DMS153 (cell line): ENCODE measurements around the gene PKN3.

Experiments used
- DNase-seq: peaks from one replicate; lab custom pipeline; 2025; lab: John Stamatoyannopoulos, UW

PKN3 gene

DNA sequence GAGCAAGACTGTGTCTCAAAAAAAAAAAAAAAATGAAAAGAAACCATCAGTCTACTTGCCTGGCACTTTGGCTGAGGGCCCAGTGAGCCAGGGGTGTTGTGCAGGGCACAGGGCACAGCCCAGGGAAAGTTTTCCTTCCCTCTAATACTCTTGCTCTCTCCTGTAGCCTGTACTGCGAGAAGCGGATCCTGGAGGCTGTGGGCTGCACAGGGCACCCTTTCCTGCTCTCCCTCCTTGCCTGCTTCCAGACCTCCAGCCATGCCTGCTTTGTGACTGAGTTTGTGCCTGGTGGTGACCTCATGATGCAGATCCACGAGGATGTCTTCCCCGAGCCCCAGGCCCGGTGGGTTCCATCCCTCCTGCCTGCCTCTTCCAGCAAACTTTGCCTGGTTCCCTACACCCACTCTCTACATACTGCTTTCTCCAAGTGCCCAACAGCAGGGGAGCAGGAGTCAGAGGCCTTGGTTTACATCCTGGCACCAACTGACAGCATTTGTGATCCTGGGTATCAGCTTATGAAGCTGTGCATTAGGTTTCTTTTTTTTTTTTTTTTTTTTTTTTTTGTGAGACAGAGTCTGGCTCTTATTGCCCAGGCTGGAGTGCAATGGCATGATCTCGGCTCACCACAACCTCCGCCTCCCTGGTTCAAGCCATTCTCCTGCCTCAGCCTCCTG, 14.4 kb downstream of the PKN3 start:
- DNase-seq = no peak

DNA sequence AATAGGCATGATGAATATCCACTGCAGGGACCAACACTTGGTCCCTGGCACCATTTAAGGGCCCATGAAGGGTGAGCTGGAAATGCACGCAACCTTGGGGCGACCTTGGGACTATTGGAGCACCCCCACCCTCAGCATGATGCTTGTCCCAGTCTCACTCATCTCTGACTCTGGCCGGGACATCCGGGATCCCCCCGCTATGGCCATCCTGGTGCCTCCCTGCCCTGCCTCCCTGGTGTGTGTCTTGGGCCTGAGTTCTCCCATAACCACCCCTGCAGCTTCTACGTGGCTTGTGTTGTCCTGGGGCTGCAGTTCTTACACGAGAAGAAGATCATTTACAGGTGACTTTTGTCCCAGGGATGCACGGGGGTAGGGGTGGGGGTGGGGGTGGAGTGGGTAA, 15.7 kb downstream of the PKN3 start:
- DNase-seq = no peak

DNA sequence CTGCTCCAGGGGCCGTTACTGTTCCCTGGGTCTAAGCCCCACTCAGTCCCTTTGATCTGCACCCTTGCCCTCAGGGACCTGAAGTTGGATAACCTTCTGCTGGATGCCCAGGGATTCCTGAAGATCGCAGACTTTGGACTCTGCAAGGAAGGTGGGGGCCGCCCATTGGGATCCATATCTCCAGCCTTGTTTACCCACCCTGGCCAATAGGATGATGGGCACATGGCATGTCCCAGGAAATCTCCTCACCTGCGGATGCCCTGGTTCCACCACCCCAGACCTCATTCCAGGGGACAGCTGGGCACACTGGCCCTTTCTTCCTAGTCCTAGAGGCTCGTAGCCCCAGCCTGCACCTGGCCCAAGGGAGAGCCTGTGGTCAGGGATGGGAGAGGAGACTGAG, 16.2 kb downstream of the PKN3 start:
- no peak for DNase-seq

DNA sequence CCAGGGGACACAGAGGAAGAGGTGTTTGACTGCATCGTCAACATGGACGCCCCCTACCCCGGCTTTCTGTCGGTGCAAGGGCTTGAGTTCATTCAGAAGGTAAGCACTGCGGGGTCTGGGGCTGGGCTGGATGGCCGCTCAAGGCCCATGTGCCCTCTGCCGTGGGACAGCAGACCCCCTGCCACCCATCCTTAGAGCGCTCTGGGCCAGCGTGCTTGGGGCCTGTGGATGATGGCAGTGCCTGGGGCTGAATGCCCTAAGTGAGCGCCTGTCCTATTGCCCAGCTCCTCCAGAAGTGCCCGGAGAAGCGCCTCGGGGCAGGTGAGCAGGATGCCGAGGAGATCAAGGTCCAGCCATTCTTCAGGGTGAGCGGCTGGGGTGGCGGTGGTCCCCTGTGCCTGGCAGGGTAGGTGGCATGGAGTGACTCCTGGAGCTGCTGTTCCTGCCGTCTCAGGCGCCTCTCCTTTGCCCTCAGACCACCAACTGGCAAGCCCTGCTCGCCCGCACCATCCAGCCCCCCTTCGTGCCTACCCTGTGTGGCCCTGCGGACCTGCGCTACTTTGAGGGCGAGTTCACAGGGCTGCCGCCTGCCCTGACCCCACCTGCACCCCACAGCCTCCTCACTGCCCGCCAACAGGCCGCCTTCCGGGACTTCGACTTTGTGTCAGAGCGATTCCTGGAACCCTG, 17.8 kb downstream of the PKN3 start:
- no peak for DNase-seq

DNA sequence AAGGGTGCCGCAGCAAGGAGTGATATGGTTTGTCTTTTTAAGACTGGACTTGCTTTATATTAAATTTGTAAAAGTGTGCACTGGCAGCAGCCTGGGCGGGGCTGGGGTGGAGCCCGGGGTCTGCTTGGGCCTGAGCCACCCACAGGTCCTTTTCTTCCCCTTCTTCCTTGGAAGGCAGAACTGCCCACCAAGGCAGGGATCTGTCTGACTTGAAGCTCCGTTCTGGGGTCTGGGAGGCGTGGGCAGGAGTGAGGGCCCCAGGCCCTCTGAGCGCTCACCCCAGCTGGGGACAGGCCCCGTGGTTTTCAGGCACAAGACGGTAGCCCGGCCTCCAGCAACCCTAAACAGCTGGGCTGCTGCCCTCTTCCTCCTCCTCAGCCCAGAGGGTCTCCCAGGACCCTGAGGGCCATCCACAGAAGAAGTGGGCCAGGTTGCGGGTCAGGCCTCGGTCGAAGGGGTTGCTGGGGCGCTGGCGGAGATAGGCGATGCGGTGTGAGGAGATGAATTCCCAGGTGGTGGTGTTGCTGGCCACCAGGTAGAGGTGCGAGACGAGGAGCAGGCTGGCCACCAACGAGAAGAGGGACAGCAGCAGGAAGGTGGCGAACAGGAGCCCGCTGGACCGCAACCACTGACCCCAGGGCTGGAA, 18.7 kb downstream of the PKN3 start:
- no peak for DNase-seq

DNA sequence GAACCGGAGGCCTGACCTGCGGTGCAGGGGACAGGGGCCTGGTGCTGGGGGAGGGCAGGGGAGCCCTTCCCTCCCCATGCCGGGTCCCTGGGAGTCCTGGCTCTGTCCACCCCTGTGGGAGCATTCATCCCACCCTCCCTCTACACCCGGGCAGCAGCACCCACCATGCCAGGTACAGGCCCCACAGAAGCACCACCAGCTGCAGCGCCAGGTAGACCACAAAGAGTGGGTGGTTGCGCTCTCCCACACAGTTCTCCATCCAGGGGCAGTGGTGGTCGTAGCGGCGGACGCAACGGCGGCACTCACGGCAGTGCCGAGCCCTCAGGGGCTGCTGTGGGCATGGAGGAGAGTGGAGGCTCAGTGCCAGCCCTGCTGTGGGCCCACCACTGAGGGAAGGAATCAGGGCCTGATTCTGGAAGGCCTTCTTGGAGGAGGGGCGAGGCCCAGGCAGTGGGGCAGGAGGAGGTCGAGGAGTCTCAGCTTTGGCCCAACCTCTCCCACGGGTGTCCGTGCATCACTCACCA, 19.2 kb downstream of the PKN3 start:
- DNase-seq = no peak

DNA sequence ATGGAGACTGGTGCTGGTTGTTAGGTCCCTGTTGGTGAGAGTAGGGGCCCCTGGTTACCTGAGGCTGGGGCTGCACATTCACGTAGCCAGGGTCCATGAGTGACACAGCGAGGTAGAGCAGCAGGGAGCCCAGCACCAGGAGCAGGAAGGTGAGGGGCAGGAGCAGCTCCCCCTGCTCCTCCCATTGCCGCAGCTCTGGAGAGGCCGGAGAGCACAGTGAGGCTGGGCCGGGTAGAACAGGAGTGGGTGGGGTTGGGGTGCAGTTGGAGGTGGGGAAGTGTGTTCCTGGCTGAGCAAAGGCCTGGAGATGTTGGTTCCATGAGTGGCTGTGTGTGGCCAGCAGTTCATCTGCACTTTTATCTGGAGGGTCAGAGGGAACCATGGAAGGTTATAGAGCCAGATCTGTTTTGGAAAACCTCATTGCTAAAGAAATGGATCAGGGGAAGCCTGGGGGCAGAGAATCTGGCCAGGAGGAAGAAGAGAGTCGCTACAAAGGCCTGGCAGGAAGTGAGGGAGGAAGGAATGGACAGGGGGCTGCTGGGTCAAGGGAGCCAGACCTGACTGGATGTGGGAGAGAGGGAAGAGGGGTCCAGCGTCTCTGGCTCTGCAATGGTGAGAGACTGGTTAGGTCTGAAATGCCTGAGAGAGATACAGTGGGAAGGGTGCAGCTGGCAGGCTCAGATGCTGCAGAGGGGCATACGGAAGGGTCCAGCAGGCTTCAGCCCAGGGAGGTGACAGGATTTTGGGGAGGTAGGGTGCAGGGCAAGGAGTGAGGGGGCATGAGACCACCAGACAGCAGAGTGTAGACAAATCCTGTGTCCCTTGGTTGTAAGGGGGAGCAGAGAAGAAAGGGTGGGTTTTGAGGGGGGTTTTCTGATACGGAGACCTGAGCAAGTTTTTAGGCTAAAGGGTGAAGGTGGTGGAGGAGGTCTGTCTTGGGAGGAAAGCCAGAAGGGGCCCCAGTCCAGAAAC, 20.4 kb downstream of the PKN3 start:
- DNase-seq = no peak

DNA sequence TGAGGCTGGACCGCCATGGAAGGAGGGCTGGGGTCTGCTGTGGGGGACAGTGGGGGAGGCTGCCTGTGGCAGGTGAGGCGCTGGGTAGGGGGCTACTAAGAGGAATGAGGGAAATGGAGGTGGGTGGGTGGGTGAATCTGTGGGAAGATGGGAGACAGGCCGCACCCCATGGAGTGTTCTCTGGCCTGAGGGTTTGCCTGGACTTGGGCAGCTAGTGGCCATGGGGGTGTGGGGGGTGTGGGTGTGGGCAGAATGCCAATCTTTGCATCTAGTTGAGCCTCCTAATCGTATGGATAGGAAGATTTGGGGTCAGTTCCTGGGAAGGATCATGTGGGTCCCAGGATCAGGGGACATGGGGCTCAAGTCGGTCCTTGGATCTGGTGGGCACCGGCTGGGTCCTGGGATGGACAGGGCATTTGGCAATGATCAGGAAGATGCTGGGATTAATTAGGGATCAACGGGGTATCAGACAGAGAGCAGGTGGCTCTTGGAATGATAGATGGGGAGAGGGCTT, 21.1 kb downstream of the PKN3 start:
- no peak for DNase-seq

DNA sequence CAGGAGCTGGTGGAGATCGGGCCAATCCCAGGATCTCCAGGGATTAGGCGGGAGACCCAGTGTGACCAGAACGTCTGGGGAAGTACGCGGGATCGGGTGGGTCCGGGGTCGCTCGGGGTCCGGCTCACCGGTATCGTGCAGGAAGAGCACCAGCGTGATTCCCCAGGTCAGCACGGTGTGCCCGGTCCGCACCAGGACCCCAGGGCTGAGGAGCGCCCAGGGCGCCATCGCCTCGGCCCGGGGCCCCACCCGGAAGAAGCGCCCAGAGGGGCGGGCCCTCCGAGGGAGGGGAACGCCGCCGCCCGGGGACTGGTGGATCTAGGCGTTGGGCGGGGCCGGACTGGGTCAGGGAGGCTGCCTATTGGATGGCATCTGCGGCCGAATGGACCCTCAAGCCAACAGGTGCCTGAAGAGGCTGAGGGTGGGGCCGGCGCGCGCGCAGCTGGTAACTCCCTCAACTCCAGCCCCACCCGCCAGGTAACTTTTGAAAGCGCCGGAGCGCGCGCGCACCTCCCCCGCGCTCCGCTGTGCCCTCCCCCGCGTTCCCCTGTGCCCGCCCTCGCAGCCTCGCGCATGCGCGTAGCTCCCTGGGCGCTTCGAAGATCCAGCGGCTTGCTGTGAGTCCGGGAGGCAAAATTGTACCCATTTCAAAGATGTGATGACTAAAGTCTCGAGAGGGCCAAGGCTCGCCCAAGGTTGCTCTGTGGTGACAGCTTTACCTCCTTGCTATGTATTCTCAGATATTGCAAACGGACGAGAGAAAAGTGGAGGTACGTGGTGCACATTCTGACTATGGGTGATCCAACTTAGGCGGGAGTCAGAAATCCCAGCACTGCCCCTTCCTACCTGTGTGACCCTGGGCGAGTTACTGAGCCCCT, 21.8 kb downstream of the PKN3 start, which contains the start of gene ZDHHC12:
ZDHHC12 (minus strand) TSS at position 262 of the 878 bp plus-strand sequence; CDS start at position 228, 34 bp downstream.
- peak; percentile 98 for DNase-seq

DNA sequence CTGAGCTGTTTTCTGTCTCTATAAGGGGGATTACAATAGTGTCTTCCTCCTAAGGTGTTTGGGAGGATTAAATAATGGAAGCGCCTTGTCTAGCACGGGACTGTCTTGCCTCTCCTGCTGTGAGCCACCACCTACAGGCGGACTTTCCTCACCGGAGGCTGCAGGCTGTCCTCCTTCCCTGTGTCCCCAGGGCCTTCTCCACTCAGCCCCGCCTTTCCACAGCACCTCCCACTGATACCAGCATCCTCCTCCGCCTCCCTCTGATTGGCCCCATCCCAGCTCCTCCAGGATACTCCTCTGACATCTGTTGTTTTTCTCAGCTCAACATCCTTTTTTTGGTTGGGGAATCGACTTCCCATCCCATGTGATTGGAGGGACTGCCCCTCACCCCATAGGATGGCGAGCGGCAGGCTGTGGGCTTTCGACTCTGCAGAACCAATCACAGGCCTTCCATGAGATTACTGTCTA, 22.5 kb downstream of the PKN3 start:
- DNase-seq = peak; percentile 82

DNA sequence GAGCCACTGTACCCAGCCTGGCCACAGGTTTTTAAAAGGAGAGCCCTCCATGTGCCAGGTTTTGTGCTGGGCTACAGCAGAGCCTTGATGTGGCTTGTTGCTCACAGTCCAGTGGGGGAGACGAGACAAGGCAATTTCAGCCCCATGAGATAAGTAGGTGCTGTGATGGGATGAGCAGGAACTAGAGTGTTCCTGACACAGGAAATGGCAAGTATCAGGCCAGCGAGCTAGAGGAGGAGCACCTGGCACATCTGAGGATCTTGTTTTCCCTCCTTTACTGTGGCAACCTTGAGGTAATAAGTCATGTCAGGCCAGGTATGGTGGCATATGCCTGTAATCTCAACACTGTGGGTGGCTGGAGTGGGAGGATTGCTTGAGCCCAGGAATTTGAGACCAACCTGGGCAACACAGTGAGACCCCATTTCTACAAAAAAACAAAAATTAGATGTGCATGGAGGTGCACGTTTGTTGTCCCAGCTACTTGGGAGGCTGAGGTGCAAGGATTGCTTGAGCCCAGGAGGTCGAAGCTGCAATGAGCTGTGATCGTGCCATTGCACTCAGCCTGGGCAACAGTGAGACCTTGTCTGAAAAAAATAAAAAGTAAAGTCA, 25.4 kb downstream of the PKN3 start:
- DNase-seq = no peak

DNA sequence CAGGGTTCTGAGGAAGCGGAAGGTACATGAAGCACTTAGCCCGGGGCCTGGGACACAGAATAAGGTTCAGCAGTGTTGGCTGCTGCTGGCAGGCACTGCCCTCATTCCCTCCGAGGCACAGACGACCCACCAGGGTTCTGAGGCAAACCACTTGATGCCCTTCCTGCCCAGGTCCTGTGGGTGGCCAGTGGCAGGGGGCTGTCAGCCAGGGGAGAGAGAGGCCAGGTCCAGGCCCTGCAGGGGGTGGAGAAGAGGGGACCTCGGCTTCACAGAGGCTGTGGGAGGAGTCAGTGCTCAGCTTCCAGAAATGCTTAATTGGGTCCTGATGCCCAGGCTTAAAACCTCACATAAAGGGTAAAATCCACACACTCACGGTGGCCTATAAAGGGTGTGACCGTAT, 26.0 kb downstream of the PKN3 start:
- no peak for DNase-seq

DNA sequence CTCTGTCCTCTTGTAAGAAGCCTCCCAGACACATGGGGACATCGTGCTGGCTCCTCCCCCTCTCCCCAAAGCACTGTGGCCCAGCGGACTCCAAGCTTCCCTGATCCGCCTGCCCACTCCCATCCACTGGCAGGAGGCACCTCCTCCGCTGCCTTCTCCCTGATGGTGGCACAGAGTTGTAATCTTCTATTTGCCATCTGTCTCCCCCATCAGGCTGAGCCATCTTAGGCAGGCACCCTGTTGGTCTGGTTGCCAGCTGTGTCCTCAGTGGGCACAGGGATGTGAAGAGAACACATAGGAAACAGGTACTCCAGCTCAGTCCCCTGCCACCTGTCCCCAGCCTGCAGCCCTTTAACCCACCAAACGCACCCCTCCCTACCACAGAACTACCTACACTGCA, 27.0 kb downstream of the PKN3 start:
- no peak for DNase-seq

DNA sequence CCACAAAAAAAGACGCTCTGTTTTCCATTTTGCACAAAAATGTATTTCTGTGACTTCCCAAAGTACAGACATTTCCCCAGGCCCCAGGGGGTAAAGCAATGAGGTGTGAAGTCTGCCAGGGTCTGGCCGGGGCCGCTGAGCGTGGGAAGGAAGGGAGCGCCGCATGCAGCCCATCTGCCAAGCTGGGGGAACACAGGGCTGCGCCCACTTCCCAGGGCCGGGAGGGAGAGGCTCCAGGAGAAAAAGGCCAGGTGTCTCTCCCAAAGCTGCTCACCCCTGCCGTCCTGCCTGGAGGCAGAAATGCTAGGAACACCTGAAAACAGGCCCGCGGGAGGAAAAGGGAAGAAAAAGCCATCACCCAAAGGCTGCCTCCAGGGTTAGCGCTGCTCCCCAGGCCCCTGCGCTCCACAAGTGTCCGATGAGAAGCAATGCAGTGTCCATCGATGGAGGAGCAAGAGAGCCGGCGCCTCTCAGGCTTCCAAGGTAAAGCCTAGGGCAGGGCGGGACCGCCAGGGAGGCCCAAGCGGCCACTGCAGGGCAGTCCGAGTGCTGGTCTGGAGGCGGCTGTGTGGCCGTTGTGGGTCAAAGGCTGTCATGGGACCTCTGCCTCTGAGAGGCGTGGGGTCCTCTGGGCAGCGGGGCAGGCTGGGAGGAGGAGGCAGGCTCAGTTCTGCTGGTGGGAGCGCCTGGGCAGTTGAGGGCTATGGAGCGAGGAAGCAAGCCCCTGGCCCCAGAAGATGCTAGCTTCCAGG, 27.6 kb downstream of the PKN3 start:
- DNase-seq = no peak

DNA sequence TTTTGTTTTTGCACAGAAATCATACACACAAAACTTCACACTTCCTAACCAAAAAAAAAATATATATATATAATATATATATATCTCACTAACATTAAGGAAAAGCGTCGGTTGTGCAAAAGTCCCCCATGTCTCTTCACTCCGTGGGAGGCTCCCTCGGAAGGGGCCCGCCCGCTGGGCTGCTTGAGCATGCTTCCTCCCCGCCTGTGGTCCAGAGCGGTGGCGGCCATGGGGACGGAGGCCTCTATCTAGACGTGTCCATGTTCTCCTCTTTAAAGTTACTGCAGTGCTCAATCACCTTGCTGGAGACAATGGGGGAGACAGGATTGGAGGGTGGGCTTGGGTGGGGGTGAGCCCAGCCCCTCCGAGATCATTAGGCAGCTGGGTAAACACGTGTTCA, 28.8 kb downstream of the PKN3 start:
- no peak for DNase-seq

DNA sequence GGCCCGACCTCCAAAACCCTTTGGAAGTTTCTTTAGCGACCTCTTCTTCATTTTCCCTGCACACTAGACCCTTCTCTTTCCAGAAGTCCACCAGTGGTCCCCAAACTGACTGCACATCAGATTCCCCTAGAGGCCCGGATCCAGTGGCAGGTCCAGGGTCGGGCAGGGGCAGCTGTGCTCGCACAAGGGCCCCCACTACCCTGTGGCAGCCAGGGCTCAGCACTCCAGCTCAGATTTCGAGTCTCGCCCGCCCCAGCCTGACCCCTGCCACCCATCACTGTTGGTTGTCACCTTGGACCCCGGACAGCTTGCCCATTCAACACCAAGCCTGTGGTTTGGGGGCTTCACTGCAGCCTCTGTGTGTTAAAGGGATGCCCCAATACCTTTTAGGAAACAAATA, 29.4 kb downstream of the PKN3 start:
- no peak for DNase-seq

DNA sequence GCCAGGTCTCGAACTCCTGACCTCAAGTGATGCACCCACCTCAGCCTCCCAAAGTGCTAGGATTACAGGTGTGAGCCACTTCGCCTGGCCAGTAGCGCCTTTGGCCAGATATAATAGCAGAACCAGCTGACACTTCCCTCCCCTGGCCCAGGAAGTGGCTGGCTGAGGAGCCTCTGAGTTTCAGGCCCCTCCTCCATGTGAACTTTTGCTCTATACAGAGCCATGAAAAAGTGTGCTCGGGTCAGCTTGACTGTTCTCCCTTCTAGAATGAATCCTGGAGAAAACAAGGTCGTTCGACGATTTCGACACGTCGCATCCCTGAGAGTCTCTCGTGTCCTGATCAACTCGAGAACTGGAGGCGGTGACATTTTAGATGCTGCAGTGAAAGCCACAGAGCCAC, 30.3 kb downstream of the PKN3 start:
- no peak for DNase-seq

DNA sequence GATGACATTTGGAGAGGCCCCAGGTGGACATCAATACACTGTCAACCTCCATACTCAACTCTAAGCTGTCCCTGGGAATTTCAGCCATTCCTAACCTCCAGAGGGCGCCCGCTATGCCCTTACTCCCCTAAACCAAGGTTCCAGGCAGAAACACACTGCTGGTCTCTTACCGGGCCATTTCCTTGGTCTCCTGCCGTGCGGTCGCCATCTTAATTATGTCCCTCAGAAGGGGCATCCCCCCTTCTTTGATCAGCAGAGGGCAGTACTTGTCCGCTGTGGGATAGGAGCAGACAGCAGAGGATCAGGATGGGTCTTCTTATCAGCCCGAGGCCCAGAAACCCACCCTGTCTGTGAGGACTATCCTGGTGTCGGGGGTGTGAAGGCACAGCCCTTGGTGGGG, 31.0 kb downstream of the PKN3 start:
- peak; percentile 64 for DNase-seq

DNA sequence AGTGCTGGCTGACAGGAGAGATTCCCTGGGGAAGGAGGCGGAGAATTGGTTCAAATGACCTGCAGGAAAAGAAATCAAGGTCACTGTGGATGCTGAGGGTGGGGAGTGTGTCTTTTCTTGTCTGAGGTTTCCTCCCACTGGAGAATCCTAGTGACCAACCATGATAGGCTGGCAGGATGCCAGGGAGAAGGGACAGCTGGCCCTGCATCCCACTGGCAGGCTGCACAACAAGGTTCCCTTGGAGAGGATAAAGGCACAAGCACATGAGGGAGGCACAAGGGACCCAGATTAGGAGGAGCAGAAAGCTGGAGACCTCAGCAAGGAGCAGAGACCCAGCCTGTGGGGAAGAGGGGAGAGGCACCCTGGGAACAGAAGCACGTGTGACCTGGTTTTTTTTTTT, 33.1 kb downstream of the PKN3 start:
- no peak for DNase-seq
